ENCODE data around the gene TBX21.

- TF ChIP-seq EP300 (IDR thresholded peaks at IDR 0.05) (no peak), CTCF (IDR thresholded peaks at IDR 0.05) (no peak)
These were observed 2.4 kb upstream of the TBX21 start for GRCh38 chr17:47730681-47731080.
